Measurements from ENCODE around the gene QSOX2.
A peak's percentile ranks its signal among the peaks of the same experiment; 100 is the strongest.
"Not testable (repeated sequence)": the region's sequence is repeated elsewhere in the genome, so short reads cannot be mapped to it uniquely, and the experiment has no call there.

QSOX2 gene

DNA sequence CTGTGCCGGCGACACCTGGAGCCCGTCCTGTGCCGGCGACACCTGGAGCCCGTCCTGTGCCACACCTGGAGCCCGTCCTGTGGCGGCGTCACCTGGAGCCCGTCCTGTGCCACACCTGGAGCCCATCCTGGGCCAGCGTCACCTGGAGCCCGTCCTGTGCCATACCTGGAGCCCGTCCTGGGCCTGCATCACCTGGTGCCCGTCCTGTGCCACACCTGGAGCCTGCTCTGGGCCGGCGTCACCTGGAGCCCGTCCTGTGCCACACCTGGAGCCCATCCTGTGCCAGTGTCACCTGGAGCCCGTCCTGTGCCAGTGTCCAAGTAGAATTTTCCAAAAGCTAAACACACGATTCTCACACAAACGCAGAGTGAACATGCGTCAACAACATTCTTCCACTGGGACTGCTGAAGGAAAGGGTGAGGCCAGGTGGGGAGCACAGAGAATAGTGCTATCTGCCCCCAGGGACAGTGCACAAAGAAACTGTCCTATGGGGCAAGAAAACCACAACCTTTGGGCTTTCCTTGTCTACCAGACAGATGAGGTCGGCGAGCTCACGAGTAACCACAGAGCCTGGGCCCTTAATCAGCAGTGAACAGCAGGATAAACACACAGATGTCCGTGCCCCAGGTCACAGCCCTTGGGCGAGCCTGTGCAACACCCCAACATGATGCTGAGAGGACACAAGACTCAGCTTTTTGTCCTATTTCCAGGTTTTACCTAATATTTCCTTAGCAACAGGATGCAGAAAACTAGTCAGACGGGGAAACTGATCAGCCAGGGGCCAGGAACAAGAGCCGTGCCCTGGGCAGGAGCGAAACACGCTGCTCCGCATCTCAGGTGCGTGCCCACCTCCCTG, 7.9 kb downstream of the QSOX2 start:
- Histone ChIP-seq H3K27ac (ENCODE audit: insufficient read depth, low read length, poor library complexity, severe bottlenecking) (no peak overlapping the region), H3K4me1 (ENCODE audit: control insufficient read depth, insufficient read depth, low read length, poor library complexity, severe bottlenecking) (no peaks in the 10 kb centered on the region), H3K4me3 (ENCODE audit: insufficient read depth, low read depth, low read length, poor library complexity, severe bottlenecking) (no peak overlapping the region), H3K9me3 (ENCODE audit: control insufficient read depth, low read length) (no peaks in the 10 kb centered on the region), H3K27me3 (replicated peaks; ENCODE audit: control insufficient read depth, insufficient read depth, low read length, poor library complexity, severe bottlenecking) (no peaks in the 10 kb centered on the region), H3K36me3 (ENCODE audit: control insufficient read depth, insufficient read depth, low read length) (peaks cover 24% of the 10 kb centered on the region)
- no peak for DNase-seq

DNA sequence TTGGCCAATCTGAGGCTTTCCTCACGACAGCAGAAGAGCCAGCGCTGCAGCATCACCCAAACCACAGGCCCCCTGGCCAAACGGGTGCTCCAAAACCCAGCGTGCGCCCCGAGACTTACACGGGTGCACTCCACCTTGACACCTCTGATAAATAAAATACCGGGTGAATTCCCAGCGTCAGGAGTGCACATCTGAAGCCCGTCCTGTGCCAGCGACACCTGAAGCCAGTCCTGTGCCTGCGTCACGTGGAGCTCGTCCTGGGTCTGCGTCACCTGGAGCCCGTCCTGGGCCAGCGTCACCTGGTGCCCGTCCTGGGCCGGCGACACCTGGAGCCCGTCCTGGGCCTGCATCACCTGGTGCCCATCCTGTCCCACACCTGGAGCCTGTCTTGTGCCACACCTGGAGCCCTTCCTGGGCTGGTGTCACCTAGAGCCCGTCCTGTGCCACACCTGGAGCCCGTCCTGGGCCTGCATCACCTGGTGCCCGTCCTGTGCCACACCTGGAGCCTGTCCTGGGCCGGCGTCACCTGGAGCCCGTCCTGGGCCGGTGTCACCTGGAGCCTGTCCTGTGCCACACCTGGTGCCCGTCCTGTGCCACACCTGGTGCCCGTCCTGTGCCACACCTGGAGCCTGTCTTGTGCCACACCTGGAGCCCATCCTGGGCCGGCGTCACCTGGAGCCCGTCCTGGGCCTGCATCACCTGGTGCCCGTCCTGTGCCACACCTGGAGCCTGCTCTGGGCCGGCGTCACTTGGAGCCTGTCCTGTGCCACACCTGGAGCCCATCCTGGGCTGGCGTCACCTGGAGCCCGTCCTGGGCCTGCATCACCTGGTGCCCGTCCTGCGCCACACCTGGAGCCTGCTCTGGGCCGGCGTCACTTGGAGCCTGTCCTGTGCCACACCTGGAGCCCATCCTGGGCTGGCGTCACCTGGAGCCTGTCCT, 8.9 kb downstream of the QSOX2 start:
- not testable (repeated sequence) for H3K27me3 ChIP-seq (replicated peaks; ENCODE audit: control insufficient read depth, insufficient read depth, low read length, poor library complexity, severe bottlenecking); H3K4me3 ChIP-seq (ENCODE audit: insufficient read depth, low read depth, low read length, poor library complexity, severe bottlenecking); H3K4me1 ChIP-seq (ENCODE audit: control insufficient read depth, insufficient read depth, low read length, poor library complexity, severe bottlenecking); H3K27ac ChIP-seq (ENCODE audit: insufficient read depth, low read length, poor library complexity, severe bottlenecking); H3K9me3 ChIP-seq (ENCODE audit: control insufficient read depth, low read length); DNase-seq
- H3K36me3 ChIP-seq (ENCODE audit: control insufficient read depth, insufficient read depth, low read length) = peaks cover 24% of the 10 kb centered on the region

DNA sequence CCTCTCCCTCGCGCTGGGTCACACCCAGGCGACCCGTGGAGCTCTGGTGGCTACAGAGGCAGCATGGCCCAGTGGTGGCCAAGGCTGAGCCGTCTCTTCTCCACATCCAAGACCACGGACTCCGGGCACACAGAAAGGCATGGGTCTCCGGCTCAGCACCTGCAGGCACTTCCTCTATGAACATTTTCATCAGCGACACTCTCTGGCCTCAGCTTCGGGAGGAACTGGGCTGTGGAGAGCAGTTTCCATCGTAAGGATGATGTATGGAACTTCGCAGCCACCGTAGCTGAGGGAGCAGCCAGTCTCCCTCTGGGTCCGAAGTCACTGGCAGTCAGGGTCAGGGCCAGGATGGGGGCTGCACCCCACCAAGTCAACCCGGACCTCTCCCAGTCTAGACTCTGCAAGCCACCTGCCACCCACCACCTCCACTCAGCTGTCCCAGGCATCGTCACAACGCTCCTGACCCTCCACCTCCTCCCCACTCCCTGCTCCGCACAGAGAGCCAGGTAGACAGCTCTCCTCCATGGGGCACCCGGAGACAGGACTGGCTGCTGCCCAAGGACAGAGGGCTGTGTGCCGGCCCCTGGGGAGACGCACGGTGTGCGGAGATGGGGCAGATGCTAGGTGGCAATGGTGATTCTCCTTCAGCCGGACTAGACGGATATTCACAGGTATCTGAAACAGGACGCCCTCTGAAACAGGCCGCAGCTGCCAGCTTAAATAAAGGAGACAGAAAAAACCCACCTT, 9.7 kb downstream of the QSOX2 start:
- Histone ChIP-seq H3K27me3 (replicated peaks; ENCODE audit: control insufficient read depth, insufficient read depth, low read length, poor library complexity, severe bottlenecking) (no peaks in the 10 kb centered on the region), H3K4me1 (ENCODE audit: control insufficient read depth, insufficient read depth, low read length, poor library complexity, severe bottlenecking) (no peaks in the 10 kb centered on the region), H3K9me3 (ENCODE audit: control insufficient read depth, low read length) (no peaks in the 10 kb centered on the region), H3K36me3 (ENCODE audit: control insufficient read depth, insufficient read depth, low read length) (peaks cover 24% of the 10 kb centered on the region), H3K27ac (ENCODE audit: insufficient read depth, low read length, poor library complexity, severe bottlenecking) (no peak overlapping the region), H3K4me3 (ENCODE audit: insufficient read depth, low read depth, low read length, poor library complexity, severe bottlenecking) (no peak overlapping the region)
- no peak for DNase-seq

DNA sequence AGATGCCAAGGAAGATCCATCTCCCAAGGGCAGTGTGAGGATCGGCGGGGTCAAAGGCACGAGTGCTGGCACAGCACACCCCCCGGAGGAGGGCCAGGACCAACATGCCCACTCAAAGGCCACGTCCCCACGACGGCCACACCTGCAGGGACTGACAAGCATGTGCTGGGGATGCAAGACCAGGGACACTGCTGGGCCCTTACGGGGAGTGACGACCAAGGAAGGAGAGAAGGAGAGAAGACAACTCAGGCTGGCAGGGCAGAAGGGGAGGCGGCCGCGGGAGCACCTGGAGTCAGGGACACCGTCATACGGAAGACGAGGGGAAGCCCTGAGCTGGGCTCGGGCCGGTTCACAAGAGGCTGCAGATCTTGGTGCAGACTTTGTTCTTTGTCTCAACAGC, 10.4 kb downstream of the QSOX2 start:
- DNase-seq = no peak
- Histone ChIP-seq H3K4me1 (ENCODE audit: control insufficient read depth, insufficient read depth, low read length, poor library complexity, severe bottlenecking) (no peaks in the 10 kb centered on the region), H3K27me3 (replicated peaks; ENCODE audit: control insufficient read depth, insufficient read depth, low read length, poor library complexity, severe bottlenecking) (no peaks in the 10 kb centered on the region), H3K9me3 (ENCODE audit: control insufficient read depth, low read length) (no peaks in the 10 kb centered on the region), H3K36me3 (ENCODE audit: control insufficient read depth, insufficient read depth, low read length) (peaks cover 24% of the 10 kb centered on the region), H3K4me3 (ENCODE audit: insufficient read depth, low read depth, low read length, poor library complexity, severe bottlenecking) (no peak overlapping the region), H3K27ac (ENCODE audit: insufficient read depth, low read length, poor library complexity, severe bottlenecking) (no peak overlapping the region)

DNA sequence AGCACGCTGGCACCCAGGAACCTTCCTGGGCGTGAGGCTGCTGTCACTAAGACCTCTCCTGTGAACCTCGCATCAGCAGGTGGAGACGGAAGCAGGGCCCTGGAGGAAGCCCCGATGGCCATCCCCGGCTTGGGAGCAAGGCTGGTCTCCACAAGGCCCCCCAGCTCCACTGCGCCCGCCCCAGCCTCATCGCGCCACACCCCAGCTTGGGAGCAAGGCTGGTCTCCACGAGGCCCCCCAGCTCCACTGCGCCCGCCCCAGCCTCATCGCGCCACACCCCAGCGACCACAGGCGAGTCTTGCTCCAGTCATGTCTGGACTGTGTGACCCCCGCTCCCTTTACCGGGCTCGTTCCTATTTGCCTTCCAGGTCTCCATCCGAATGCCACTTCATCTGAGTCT, 11.0 kb downstream of the QSOX2 start:
- DNase-seq = no peak
- peaks cover 24% of the 10 kb centered on the region for H3K36me3 ChIP-seq (ENCODE audit: control insufficient read depth, insufficient read depth, low read length)
- H3K4me3 ChIP-seq (ENCODE audit: insufficient read depth, low read depth, low read length, poor library complexity, severe bottlenecking) = no peak overlapping the region
- no peaks in the 10 kb centered on the region for H3K4me1 ChIP-seq (ENCODE audit: control insufficient read depth, insufficient read depth, low read length, poor library complexity, severe bottlenecking)
- H3K27me3 ChIP-seq (replicated peaks; ENCODE audit: control insufficient read depth, insufficient read depth, low read length, poor library complexity, severe bottlenecking) = no peaks in the 10 kb centered on the region
- H3K27ac ChIP-seq (ENCODE audit: insufficient read depth, low read length, poor library complexity, severe bottlenecking) = no peak overlapping the region
- no peaks in the 10 kb centered on the region for H3K9me3 ChIP-seq (ENCODE audit: control insufficient read depth, low read length)

DNA sequence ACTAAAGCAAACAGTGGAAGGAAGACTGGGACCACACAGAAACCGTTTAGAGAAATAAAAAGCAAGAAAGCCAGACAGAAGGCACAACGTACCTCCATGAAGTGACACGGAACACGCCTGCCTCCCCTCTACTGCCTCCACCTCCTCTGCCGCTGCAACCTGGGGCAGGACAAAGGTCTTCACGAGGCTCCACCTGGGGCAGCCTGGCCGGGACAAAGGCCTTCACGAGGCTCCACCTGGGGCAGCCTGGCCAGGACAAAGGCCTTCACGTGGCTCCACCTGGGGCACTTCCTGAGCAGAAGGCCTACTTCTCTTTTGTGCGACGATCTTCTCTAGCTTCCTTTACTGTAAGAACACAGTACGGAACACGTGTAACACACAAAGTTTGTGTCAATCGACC, 11.7 kb downstream of the QSOX2 start:
- Histone ChIP-seq H3K4me1 (ENCODE audit: control insufficient read depth, insufficient read depth, low read length, poor library complexity, severe bottlenecking) (no peaks in the 10 kb centered on the region), H3K4me3 (ENCODE audit: insufficient read depth, low read depth, low read length, poor library complexity, severe bottlenecking) (no peak overlapping the region), H3K9me3 (ENCODE audit: control insufficient read depth, low read length) (no peaks in the 10 kb centered on the region), H3K27me3 (replicated peaks; ENCODE audit: control insufficient read depth, insufficient read depth, low read length, poor library complexity, severe bottlenecking) (no peaks in the 10 kb centered on the region), H3K27ac (ENCODE audit: insufficient read depth, low read length, poor library complexity, severe bottlenecking) (no peak overlapping the region), H3K36me3 (ENCODE audit: control insufficient read depth, insufficient read depth, low read length) (peaks cover 24% of the 10 kb centered on the region)
- DNase-seq = no peak

DNA sequence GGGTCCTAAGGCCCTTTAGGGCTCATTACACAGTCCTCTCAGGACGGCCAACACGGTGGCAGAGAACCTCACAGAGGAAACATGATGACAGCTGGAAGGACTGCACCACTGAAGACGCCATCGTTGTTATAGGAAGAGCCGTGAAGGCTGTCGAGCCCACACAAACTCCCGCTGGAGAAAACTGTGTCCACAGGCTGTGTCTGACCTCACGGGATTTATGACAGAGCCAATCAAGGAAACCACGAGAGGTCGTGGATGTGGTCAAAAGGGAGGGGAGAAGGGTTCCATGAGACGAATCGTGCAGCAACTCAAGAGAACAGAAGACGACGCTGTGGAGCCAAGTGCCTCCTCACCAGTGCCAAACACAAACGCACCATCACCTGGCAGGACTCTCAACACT, 12.2 kb downstream of the QSOX2 start:
- DNase-seq = no peak

DNA sequence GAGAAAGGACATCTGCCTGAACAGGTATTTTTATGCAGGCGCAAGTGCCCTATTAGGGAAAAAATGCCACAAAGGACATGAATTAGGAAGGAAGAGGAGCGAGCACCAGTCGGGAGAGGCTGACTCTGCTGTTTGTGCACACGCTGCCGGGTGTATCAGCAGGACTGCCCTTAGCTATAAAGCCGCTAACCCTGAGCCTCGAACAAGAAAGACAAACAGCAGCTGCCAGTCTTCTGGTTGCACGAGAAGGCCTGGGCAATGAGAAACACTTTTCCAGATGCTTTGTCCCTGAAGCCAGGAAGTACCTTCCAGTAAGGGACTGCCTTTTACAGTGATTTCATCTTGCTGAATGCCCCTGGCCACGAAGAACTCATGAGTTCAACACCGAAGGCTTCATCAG, 12.6 kb downstream of the QSOX2 start:
- no peaks in the 10 kb centered on the region for H3K9me3 ChIP-seq (ENCODE audit: control insufficient read depth, low read length)
- no peaks in the 10 kb centered on the region for H3K4me1 ChIP-seq (ENCODE audit: control insufficient read depth, insufficient read depth, low read length, poor library complexity, severe bottlenecking)
- H3K27me3 ChIP-seq (replicated peaks; ENCODE audit: control insufficient read depth, insufficient read depth, low read length, poor library complexity, severe bottlenecking) = no peaks in the 10 kb centered on the region
- H3K36me3 ChIP-seq (ENCODE audit: control insufficient read depth, insufficient read depth, low read length) = peaks cover 24% of the 10 kb centered on the region
- no peak for DNase-seq
- no peak overlapping the region for H3K4me3 ChIP-seq (ENCODE audit: insufficient read depth, low read depth, low read length, poor library complexity, severe bottlenecking)
- H3K27ac ChIP-seq (ENCODE audit: insufficient read depth, low read length, poor library complexity, severe bottlenecking) = no peak overlapping the region

More for the DNA sequence above, 12.2 kb downstream of the QSOX2 start:
- Histone ChIP-seq H3K36me3 (ENCODE audit: control insufficient read depth, insufficient read depth, low read length) (peaks cover 24% of the 10 kb centered on the region), H3K4me3 (ENCODE audit: insufficient read depth, low read depth, low read length, poor library complexity, severe bottlenecking) (no peak overlapping the region), H3K4me1 (ENCODE audit: control insufficient read depth, insufficient read depth, low read length, poor library complexity, severe bottlenecking) (no peaks in the 10 kb centered on the region), H3K27me3 (replicated peaks; ENCODE audit: control insufficient read depth, insufficient read depth, low read length, poor library complexity, severe bottlenecking) (no peaks in the 10 kb centered on the region), H3K9me3 (ENCODE audit: control insufficient read depth, low read length) (no peaks in the 10 kb centered on the region), H3K27ac (ENCODE audit: insufficient read depth, low read length, poor library complexity, severe bottlenecking) (no peak overlapping the region)

DNA sequence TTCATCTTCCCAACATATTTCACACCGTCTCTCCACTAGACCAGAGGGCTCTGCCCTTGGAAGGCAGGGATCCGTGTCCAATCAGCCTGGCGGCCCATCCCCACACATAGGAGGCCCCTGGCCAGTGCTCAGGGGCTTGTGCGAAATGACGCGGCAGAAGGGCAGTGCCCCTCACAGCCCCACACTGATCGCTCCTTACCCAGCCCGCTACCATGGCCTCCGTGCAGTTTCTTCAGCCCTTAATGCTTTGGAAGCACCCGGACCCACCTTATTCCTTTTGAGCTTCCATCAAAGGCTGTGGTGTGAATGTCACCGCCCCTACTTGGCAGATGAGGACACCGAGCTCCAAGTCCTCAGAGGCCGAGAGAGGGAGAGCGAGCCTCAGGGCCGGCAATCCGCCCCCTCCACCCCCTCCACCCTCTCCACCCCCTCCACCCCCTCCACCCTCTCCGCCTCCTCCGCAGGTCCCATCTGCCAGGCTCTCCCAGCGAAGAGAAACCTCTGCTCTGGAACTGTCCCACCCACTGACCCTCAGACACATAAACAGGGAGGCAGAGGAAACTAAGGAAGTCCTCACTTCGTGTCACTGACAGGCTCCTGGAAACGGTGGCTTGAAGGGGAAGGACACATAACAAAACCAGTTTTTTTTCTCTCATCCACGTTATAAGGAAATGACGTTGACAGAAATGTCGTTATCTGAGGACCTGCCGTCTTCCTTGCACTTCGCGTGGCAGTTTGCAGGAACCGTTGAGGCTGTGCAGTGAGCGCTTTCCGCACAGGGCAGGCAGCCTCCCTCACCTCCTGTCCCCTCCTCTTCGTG, 13.9 kb downstream of the QSOX2 start:
- H3K9me3 ChIP-seq (ENCODE audit: control insufficient read depth, low read length) = no peaks in the 10 kb centered on the region
- no peaks in the 10 kb centered on the region for H3K4me1 ChIP-seq (ENCODE audit: control insufficient read depth, insufficient read depth, low read length, poor library complexity, severe bottlenecking)
- H3K27me3 ChIP-seq (replicated peaks; ENCODE audit: control insufficient read depth, insufficient read depth, low read length, poor library complexity, severe bottlenecking) = no peaks in the 10 kb centered on the region
- no peak for DNase-seq
- peak overlapping the region; percentile 48 for H3K27ac ChIP-seq (ENCODE audit: insufficient read depth, low read length, poor library complexity, severe bottlenecking)
- H3K4me3 ChIP-seq (ENCODE audit: insufficient read depth, low read depth, low read length, poor library complexity, severe bottlenecking) = peak overlapping the region; percentile 32
- H3K36me3 ChIP-seq (ENCODE audit: control insufficient read depth, insufficient read depth, low read length) = peaks cover 23% of the 10 kb centered on the region
